ENCODE data around the gene JAKMIP1.
"Not testable (repeated sequence)": the region's sequence is repeated elsewhere in the genome, so short reads cannot be mapped to it uniquely, and the experiment has no call there.

JAKMIP1 gene

GRCh38 chr4:5996641-5997040 is 203.7 kb downstream of the JAKMIP1 start:
- Histone ChIP-seq H3K4me1 (ENCODE audit: insufficient read depth, poor library complexity, severe bottlenecking) (no peaks in the 10 kb centered on the region), H3K27me3 (ENCODE audit: insufficient read depth, poor library complexity, severe bottlenecking) (no peaks in the 10 kb centered on the region), H3K9me3 (ENCODE audit: severe bottlenecking) (no peaks in the 10 kb centered on the region), H3K4me3 (ENCODE audit: severe bottlenecking) (no peak overlapping the region), H3K27ac (ENCODE audit: poor library complexity, severe bottlenecking) (no peak overlapping the region), H3K36me3 (ENCODE audit: low read depth) (no peaks in the 10 kb centered on the region)
- DNase-seq (ENCODE audit: low spot score) (no peak), ATAC-seq (ENCODE audit: low read depth) (no peak)
- no peak for TF ChIP-seq CTCF (IDR thresholded peaks at IDR 0.05; ENCODE audit: poor library complexity, severe bottlenecking)

GRCh38 chr4:5995901-5996623 is 204.3 kb downstream of the JAKMIP1 start:
- Histone ChIP-seq H3K9me3 (ENCODE audit: severe bottlenecking) (no peaks in the 10 kb centered on the region), H3K27me3 (ENCODE audit: insufficient read depth, poor library complexity, severe bottlenecking) (no peaks in the 10 kb centered on the region), H3K27ac (ENCODE audit: poor library complexity, severe bottlenecking) (no peak overlapping the region), H3K36me3 (ENCODE audit: low read depth) (no peaks in the 10 kb centered on the region), H3K4me1 (ENCODE audit: insufficient read depth, poor library complexity, severe bottlenecking) (no peaks in the 10 kb centered on the region), H3K4me3 (ENCODE audit: severe bottlenecking) (no peak overlapping the region)
- no peak for ATAC-seq (ENCODE audit: low read depth)
- no peak for TF ChIP-seq CTCF (IDR thresholded peaks at IDR 0.05; ENCODE audit: poor library complexity, severe bottlenecking)
- DNase-seq (ENCODE audit: low spot score) = no peak

- H3K27ac ChIP-seq (ENCODE audit: poor library complexity, severe bottlenecking) = no peak overlapping the region
- ATAC-seq (ENCODE audit: low read depth) = no peak
Observed at GRCh38 chr4:5993876-5994811, 206.2 kb downstream of the JAKMIP1 start.

GRCh38 chr4:5993346-5993745 is 207.0 kb downstream of the JAKMIP1 start:
- not testable (repeated sequence) for H3K27ac ChIP-seq (ENCODE audit: poor library complexity, severe bottlenecking); H3K36me3 ChIP-seq (ENCODE audit: low read depth); H3K27me3 ChIP-seq (ENCODE audit: insufficient read depth, poor library complexity, severe bottlenecking); H3K4me1 ChIP-seq (ENCODE audit: insufficient read depth, poor library complexity, severe bottlenecking); H3K9me3 ChIP-seq (ENCODE audit: severe bottlenecking); ATAC-seq (ENCODE audit: low read depth); H3K4me3 ChIP-seq (ENCODE audit: severe bottlenecking)
- peak; percentile 28 for DNase-seq (ENCODE audit: low spot score)

More at GRCh38 chr4:5993876-5994811, 206.2 kb downstream of the JAKMIP1 start:
- no peaks in the 10 kb centered on the region for H3K27me3 ChIP-seq (ENCODE audit: insufficient read depth, poor library complexity, severe bottlenecking)
- H3K4me1 ChIP-seq (ENCODE audit: insufficient read depth, poor library complexity, severe bottlenecking) = no peaks in the 10 kb centered on the region
- TF ChIP-seq CTCF (IDR thresholded peaks at IDR 0.05; ENCODE audit: poor library complexity, severe bottlenecking) = no peak
- H3K9me3 ChIP-seq (ENCODE audit: severe bottlenecking) = no peaks in the 10 kb centered on the region
- DNase-seq (ENCODE audit: low spot score) = no peak
- no peak overlapping the region for H3K4me3 ChIP-seq (ENCODE audit: severe bottlenecking)
- H3K36me3 ChIP-seq (ENCODE audit: low read depth) = no peaks in the 10 kb centered on the region

- H3K36me3 ChIP-seq (ENCODE audit: low read depth) = no peaks in the 10 kb centered on the region
- no peaks in the 10 kb centered on the region for H3K27me3 ChIP-seq (ENCODE audit: insufficient read depth, poor library complexity, severe bottlenecking)
- TF ChIP-seq CTCF (IDR thresholded peaks at IDR 0.05; ENCODE audit: poor library complexity, severe bottlenecking) = no peak
- no peaks in the 10 kb centered on the region for H3K9me3 ChIP-seq (ENCODE audit: severe bottlenecking)
- no peaks in the 10 kb centered on the region for H3K4me1 ChIP-seq (ENCODE audit: insufficient read depth, poor library complexity, severe bottlenecking)
- no peak overlapping the region for H3K4me3 ChIP-seq (ENCODE audit: severe bottlenecking)
- DNase-seq (ENCODE audit: low spot score) (peak; percentile 38), ATAC-seq (ENCODE audit: low read depth) (no peak)
- H3K27ac ChIP-seq (ENCODE audit: poor library complexity, severe bottlenecking) = no peak overlapping the region
Observed at GRCh38 chr4:5992828-5993321, 207.5 kb downstream of the JAKMIP1 start.
